HepG2 (cell line): ENCODE results near the gene USP14. TPM values are rescaled to one million over a fixed set of nuclear protein-coding genes. Genes with fewer than 3 reads are reported as not detected.
A peak's percentile ranks its signal among the peaks of the same experiment; 100 is the strongest.

ENCODE experiments used
- BHLHE40 ChIP-seq: IDR thresholded peaks from 2 replicates; pipeline ENCODE4 v1.6.1; 2011; ENCODE audit warnings: low read length, improper control_type of control experiment
- CBX2 ChIP-seq, 2 experiments: fragments of 200-600 bp in 1 of 2; sonication (generic); formaldehyde crosslinking in 1 of 2; IDR thresholded peaks; 2 replicates each; pipeline versions ENCODE4 v1.7.0 to v1.8.1; 2018 to 2022; ENCODE audit warnings: low read depth in 2 of 2, low read length in 1 of 2, mild to moderate bottlenecking in 1 of 2, missing genetic modification reagents in 1 of 2
- KDM6A ChIP-seq: IDR thresholded peaks from 2 replicates; pipeline ENCODE4 v1.6.1; 2016; ENCODE audit warnings: low read depth
- KLF6 ChIP-seq: IDR thresholded peaks from 2 replicates; pipeline ENCODE4 v1.8.0; 2016; ENCODE audit warnings: missing biosample characterization, missing genetic modification reagents
- MAF1 ChIP-seq: sonication (generic); formaldehyde crosslinking; IDR thresholded peaks from 2 replicates; pipeline ENCODE4 v1.5.0; 2020; ENCODE audit warnings: missing genetic modification reagents, borderline replicate concordance
- NR2F6 ChIP-seq, 2 experiments: IDR thresholded peaks; 2 replicates each; pipeline ENCODE4 v1.6.1; 2016; ENCODE audit warnings: antibody characterized with exemption in 1 of 2, mild to moderate bottlenecking in 1 of 2
- RFX1 ChIP-seq: fragments of 450-650 bp; IDR thresholded peaks from 2 replicates; pipeline ENCODE4 v1.6.1; 2017
- SALL1 ChIP-seq: sonication (generic); formaldehyde crosslinking; IDR thresholded peaks from 2 replicates; pipeline ENCODE4 v1.8.0; 2022; ENCODE audit warnings: mild to moderate bottlenecking, missing genetic modification reagents
- TAF1 ChIP-seq: sonication (generic); formaldehyde crosslinking; IDR thresholded peaks from 2 replicates; pipeline ENCODE4 v1.4.0; 2020; ENCODE audit warnings: missing genetic modification reagents
- TP53 ChIP-seq: sonication (generic); formaldehyde crosslinking; conservative IDR thresholded peaks from 2 replicates; pipeline ENCODE4 v1.4.0; 2020; ENCODE audit warnings: missing genetic modification reagents
- ZBTB38 ChIP-seq: sonication (generic); formaldehyde crosslinking; IDR thresholded peaks from 2 replicates; pipeline ENCODE4 v1.5.1; 2020; ENCODE audit warnings: mild to moderate bottlenecking, missing genetic modification reagents
- ZFP62 ChIP-seq: sonication (generic); formaldehyde crosslinking; IDR thresholded peaks from 2 replicates; pipeline ENCODE4 v1.4.0; 2020; ENCODE audit warnings: missing genetic modification reagents
- ZNF354B ChIP-seq: sonication (generic); formaldehyde crosslinking; IDR thresholded peaks from 2 replicates; pipeline ENCODE4 v1.8.0; 2022; ENCODE audit warnings: mild to moderate bottlenecking, missing genetic modification reagents
- ZNF446 ChIP-seq: sonication (generic); formaldehyde crosslinking; IDR thresholded peaks from 2 replicates; pipeline ENCODE4 v1.5.0; 2020; ENCODE audit warnings: mild to moderate bottlenecking, missing genetic modification reagents
- polyA plus RNA-seq, 8 experiments: library from polyadenylated mRNA; depleted of rRNA in 3 of 8; stranded (reverse) in 7 of 8; unstranded in 1 of 8; fragments of >200 nt; fragmentation: Illumina TruSeq in 4 of 8; extraction: Trizol in 4 of 8; gene quantifications; 2 replicates each; pipeline versions ENCODE4 v1.2.1 to v1.2.3, GENCODE V29; 2011 to 2016; ENCODE audit warnings: low read depth in 4 of 8, missing spikeins in 1 of 8, mixed read lengths in 1 of 8; ENCODE audit not compliant: insufficient read depth in 1 of 8
- total RNA-seq, 5 experiments: library from RNA; depleted of rRNA; stranded (reverse); fragments of >200 nt; fragmentation: Illumina TruSeq; extraction: Trizol; gene quantifications; 2 replicates each; pipeline ENCODE4 v1.2.3, GENCODE V29; 2016; ENCODE audit warnings: low read depth in 1 of 5
- TF ChIP-seq, protein P1 (sequence below): sonication (generic); formaldehyde crosslinking; IDR thresholded peaks from 2 replicates; pipeline ENCODE4 v1.4.0; 2020; ENCODE audit warnings: missing genetic modification reagents, mild to moderate bottlenecking, borderline replicate concordance
- TF ChIP-seq, protein P2 (sequence below): sonication (generic); formaldehyde crosslinking; conservative IDR thresholded peaks from 2 replicates; pipeline ENCODE4 v1.8.0; 2022; ENCODE audit warnings: missing genetic modification reagents
- TF ChIP-seq, protein P3 (sequence below): sonication (generic); formaldehyde crosslinking; IDR thresholded peaks from 2 replicates; pipeline ENCODE4 v1.4.0; 2020; ENCODE audit warnings: missing genetic modification reagents, borderline replicate concordance
- TF ChIP-seq, protein P4 (sequence below): sonication (generic); formaldehyde crosslinking; IDR thresholded peaks from 2 replicates; pipeline ENCODE4 v1.8.0; 2022; ENCODE audit warnings: missing genetic modification reagents, mild to moderate bottlenecking, inconsistent platforms, borderline replicate concordance

USP14 gene
- total and polyA plus RNA-seq, 2 of the 13 experiments (the other 11 are each of a cell fraction or from before 2014, with no cell fraction given) = 14.7 to 16.6 TPM

DNA sequence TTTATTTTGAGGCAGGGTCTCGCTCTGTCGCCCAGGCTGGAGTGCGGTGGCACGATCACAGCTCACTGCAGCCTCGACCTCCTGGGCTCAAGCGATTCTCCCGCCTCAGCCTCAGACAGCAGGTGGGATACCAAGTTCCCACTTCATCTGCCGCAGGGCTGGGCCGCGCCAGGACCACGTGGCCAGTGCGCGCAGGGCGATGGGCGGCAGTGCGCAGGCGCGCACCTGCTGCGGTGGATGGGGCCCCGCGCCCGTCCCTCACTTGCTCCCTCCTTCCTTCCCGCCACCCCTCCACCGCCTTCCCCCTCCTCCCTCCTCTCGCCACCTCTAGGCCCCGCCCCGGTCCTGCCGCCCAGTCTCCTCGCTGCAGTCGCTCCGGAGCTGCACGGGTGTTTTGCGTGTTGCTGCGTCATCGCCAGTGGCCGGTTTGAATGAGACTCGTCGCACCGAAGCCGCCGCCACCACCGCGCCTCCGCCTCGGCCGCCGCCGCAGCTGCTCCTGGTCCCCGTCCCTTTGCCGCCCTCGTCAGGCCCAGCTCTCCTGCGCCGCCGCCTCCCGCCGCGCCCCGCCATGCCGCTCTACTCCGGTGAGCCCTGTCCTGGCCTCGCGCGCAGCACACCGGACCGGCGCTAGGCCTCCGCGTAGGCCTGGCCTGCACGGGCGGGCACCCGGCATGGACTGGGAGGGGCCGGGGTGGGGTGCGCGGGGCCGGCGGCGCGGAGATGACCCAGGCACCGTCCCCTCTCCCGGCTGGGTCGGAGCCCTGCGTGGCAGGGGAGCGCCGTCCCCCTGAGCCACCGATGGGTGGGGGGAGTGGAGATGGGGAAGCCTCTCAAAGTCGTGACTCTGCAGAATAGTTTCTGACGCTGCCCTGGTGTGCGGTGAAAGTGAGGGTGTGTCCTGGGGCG lies at the start of gene USP14 (continued):
- TF ChIP-seq, protein P1, sequence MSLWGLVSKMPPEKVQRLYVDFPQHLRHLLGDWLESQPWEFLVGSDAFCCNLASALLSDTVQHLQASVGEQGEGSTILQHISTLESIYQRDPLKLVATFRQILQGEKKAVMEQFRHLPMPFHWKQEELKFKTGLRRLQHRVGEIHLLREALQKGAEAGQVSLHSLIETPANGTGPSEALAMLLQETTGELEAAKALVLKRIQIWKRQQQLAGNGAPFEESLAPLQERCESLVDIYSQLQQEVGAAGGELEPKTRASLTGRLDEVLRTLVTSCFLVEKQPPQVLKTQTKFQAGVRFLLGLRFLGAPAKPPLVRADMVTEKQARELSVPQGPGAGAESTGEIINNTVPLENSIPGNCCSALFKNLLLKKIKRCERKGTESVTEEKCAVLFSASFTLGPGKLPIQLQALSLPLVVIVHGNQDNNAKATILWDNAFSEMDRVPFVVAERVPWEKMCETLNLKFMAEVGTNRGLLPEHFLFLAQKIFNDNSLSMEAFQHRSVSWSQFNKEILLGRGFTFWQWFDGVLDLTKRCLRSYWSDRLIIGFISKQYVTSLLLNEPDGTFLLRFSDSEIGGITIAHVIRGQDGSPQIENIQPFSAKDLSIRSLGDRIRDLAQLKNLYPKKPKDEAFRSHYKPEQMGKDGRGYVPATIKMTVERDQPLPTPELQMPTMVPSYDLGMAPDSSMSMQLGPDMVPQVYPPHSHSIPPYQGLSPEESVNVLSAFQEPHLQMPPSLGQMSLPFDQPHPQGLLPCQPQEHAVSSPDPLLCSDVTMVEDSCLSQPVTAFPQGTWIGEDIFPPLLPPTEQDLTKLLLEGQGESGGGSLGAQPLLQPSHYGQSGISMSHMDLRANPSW (CRISPR knock-in tag) = no peak
- TF ChIP-seq, protein P2, sequence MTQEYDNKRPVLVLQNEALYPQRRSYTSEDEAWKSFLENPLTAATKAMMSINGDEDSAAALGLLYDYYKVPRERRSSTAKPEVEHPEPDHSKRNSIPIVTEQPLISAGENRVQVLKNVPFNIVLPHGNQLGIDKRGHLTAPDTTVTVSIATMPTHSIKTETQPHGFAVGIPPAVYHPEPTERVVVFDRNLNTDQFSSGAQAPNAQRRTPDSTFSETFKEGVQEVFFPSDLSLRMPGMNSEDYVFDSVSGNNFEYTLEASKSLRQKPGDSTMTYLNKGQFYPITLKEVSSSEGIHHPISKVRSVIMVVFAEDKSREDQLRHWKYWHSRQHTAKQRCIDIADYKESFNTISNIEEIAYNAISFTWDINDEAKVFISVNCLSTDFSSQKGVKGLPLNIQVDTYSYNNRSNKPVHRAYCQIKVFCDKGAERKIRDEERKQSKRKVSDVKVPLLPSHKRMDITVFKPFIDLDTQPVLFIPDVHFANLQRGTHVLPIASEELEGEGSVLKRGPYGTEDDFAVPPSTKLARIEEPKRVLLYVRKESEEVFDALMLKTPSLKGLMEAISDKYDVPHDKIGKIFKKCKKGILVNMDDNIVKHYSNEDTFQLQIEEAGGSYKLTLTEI = no peak
- TF ChIP-seq, protein P3, sequence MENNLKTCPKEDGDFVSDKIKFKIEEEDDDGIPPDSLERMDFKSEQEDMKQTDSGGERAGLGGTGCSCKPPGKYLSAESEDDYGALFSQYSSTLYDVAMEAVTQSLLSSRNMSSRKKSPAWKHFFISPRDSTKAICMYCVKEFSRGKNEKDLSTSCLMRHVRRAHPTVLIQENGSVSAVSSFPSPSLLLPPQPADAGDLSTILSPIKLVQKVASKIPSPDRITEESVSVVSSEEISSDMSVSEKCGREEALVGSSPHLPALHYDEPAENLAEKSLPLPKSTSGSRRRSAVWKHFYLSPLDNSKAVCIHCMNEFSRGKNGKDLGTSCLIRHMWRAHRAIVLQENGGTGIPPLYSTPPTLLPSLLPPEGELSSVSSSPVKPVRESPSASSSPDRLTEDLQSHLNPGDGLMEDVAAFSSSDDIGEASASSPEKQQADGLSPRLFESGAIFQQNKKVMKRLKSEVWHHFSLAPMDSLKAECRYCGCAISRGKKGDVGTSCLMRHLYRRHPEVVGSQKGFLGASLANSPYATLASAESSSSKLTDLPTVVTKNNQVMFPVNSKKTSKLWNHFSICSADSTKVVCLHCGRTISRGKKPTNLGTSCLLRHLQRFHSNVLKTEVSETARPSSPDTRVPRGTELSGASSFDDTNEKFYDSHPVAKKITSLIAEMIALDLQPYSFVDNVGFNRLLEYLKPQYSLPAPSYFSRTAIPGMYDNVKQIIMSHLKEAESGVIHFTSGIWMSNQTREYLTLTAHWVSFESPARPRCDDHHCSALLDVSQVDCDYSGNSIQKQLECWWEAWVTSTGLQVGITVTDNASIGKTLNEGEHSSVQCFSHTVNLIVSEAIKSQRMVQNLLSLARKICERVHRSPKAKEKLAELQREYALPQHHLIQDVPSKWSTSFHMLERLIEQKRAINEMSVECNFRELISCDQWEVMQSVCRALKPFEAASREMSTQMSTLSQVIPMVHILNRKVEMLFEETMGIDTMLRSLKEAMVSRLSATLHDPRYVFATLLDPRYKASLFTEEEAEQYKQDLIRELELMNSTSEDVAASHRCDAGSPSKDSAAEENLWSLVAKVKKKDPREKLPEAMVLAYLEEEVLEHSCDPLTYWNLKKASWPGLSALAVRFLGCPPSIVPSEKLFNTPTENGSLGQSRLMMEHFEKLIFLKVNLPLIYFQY (CRISPR knock-in tag) = no peak; the same call in 1 of the 2 replicates
- TF ChIP-seq ZNF446 (peak; percentile 94; the same call in 1 of the 2 replicates), ZFP62 (CRISPR knock-in tag) (no peak), RFX1 (no peak), MAF1 (0 out of 2 replicates have a peak, but pooled peaks have one; percentile 37), BHLHE40 (peak; percentile 70; the same call in 1 of the 2 replicates), NR2F6 (IDR thresholded peaks at IDR 0.05) (no peak), NR2F6 (CRISPR knock-in tag; IDR thresholded peaks at IDR 0.05) (peak; percentile 34; the same call in 1 of the 2 replicates), CBX2 (IDR thresholded peaks at IDR 0.05; ENCODE audit: low read depth, low read length) (no peak), CBX2 (CRISPR knock-in tag; IDR thresholded peaks at IDR 0.05; ENCODE audit: low read depth) (no peak), ZBTB38 (CRISPR knock-in tag) (peak; percentile 98), ZNF354B (CRISPR knock-in tag) (no peak), SALL1 (peak; percentile 98), TP53 (CRISPR knock-in tag) (no peak), KLF6 (peak; percentile 75), TAF1 (CRISPR knock-in tag) (peak; percentile 58), KDM6A (CRISPR knock-in tag) (no peak)
- TF ChIP-seq, protein P4, sequence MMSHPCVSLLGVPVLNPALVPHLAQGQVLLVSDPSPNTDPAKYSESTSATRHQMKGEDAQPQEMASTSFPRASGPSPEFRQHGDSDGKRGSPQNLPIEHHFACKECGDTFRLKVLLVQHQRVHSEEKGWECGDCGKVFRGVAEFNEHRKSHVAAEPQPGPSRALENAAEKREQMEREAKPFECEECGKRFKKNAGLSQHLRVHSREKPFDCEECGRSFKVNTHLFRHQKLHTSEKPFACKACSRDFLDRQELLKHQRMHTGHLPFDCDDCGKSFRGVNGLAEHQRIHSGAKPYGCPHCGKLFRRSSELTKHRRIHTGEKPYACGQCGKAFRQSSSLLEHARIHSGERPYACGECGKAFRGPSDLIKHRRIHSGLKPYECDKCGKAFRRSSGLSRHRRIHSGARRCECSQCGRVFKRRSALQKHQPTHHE (CRISPR knock-in tag) = peak; percentile 91
